ENCODE measurements around the gene GPR39.

Gene GPR39

DNA sequence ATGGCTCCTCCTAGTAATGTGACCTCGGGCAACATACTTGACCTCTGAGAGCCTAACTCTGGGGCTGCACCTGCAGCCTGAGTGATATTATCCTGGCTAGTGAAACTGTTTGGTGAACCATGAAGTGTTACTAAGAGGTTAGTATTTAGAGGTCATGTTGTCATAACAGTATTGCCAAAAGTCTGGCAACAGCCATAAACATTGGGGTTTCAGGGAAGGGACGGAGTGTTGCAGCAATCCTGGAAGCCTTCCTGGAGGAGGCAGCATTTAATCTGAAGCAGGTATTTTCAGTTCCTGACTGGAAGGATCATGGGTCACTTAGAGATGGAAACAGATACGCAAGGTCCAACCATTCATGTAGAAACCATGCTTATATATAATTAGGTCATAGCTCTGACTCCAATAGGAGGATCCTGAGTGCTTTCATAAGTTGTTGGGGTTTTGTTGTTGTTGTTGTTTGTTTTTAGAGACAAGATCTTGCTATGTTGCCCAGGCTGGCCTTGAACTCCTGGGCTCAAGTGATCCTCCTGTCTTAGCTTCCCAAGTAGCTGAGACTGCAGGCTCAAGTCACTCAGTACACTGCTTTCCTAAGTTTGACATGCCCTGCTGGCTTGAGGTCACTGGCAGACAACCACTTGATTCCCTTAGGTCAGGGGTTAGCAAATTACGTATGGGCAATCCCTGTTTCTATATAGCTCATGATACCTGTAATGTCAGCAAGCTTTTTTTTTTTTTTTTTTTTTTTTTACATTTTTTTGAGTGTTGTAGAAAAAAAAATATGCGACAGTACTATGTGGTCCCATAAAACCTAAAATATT is 21.5 kb downstream of the GPR39 start:
- TF ChIP-seq, protein P1, sequence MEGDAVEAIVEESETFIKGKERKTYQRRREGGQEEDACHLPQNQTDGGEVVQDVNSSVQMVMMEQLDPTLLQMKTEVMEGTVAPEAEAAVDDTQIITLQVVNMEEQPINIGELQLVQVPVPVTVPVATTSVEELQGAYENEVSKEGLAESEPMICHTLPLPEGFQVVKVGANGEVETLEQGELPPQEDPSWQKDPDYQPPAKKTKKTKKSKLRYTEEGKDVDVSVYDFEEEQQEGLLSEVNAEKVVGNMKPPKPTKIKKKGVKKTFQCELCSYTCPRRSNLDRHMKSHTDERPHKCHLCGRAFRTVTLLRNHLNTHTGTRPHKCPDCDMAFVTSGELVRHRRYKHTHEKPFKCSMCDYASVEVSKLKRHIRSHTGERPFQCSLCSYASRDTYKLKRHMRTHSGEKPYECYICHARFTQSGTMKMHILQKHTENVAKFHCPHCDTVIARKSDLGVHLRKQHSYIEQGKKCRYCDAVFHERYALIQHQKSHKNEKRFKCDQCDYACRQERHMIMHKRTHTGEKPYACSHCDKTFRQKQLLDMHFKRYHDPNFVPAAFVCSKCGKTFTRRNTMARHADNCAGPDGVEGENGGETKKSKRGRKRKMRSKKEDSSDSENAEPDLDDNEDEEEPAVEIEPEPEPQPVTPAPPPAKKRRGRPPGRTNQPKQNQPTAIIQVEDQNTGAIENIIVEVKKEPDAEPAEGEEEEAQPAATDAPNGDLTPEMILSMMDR (IDR thresholded peaks at IDR 0.05): no peak
- no peak for TF ChIP-seq ZFX (IDR thresholded peaks at IDR 0.05; ENCODE audit: borderline replicate concordance)
- H3K27ac ChIP-seq: no peak overlapping the region

DNA sequence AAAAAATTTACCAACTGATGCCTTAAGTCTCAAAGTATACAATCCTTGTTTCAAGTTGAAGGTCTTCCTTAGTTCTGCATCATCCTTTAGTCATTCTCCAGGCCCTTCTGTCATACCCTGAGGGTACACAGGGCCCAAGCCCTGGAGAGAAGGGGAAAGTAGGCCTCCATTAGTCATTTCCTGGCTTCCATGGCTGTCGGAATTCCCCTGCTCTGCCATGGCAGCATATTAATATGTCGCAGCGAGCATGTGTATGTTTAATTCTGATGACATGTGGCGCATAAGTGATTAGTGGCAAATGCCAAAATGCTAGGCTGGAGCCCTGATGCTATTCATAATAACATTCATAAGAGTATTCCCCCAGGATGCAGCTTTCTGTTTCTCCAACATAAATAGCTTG is 22.1 kb downstream of the GPR39 start:
- TF ChIP-seq, protein P1 (IDR thresholded peaks at IDR 0.05): no peak
- no peak for TF ChIP-seq ZFX (IDR thresholded peaks at IDR 0.05; ENCODE audit: borderline replicate concordance)
- no peak overlapping the region for H3K27ac ChIP-seq

DNA sequence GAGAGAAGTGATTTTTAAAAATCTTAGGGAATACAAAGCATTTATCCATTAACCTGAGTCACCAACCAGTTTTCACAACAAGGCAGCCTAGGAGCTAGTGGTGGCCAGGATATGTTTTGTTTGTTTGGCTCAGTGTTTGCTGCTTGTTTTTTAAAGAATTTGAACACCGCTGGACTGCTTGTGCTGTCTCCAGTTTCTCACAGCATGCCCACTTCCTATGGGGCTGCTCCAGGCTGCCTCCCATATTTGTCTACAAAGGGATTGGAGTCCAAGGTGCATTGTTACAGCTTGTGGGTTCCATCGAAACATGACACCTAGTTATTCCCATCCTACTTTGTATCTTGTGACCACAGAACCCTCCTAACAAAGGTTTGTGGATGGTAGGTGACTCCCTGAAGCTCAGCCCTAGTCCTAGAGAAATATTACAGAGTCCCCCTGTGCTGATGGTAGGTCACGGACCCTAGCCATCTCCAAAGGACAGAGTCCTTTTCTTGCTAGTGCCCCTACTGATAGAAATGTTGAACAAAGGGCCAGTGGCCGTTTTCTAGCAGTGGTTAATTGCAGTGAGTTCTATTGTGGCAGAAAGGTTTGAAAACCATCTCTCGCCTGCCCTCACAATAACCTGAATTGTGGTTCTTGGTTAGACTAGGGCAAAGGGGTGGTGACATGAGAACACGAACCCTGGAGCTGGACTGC is 23.2 kb downstream of the GPR39 start:
- H3K27ac ChIP-seq: no peak overlapping the region
- TF ChIP-seq ZFX (IDR thresholded peaks at IDR 0.05; ENCODE audit: borderline replicate concordance): no peak

DNA sequence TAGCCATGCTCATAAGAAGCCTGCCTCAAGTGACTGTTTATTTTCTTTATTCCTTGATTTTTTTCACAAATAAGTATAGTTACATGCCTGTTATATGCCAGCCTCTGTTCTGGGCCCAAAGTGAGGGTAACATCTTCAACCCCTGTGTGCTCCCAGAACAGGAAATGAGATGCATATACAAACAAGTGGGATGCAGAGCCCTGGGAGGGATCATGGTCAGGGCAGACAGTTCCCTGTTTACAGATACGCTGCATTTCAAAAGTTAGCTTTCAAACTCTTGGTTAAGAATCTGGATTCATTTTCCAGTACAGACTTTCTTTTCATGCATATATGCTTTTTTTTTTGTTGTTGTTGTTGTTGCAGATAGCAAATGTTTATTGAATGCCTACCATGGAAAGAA is 24.4 kb downstream of the GPR39 start:
- no peak for TF ChIP-seq ZFX (IDR thresholded peaks at IDR 0.05; ENCODE audit: borderline replicate concordance)
- TF ChIP-seq, protein P1 (IDR thresholded peaks at IDR 0.05): no peak

DNA sequence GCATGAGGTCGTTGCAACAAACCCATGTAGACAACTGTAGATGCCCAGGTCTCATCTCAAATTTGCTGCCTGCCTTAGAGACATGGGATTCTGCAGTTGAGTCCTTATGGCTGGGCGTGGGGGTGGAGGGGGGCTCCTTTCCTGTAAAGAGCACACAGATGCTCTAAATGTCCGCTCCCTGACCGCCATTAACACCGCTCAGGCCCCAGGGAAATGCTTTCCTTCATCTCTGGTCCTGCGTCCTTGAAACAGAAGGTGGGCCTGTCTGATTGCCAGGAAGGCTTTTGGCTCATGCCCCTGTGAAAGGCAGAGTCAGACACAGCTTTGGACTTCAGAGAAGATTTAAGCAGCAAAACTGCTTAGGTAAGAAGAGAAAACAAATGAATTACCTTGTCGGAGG is 25.7 kb downstream of the GPR39 start:
- TF ChIP-seq, protein P1 (IDR thresholded peaks at IDR 0.05): no peak
- H3K27ac ChIP-seq: no peak overlapping the region

More for the DNA sequence above, 24.4 kb downstream of the GPR39 start:
- no peak overlapping the region for H3K27ac ChIP-seq

DNA sequence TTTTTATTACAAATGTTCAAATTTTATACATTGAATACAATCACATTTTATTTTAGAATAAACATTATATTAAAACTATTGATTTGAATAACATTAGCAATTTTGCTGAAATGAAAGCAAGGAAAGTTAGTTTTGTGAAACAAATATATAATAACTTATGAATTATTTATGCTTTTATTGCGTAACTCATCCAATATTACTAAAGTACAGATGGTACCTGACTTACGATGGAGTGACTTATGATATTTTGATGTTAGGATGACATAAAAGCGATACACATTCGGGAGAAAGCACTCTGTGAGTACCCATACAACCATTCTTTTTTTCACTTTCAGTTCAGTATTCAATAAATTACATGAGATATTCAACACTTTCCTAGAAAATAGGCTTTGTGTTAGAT is 26.5 kb downstream of the GPR39 start:
- TF ChIP-seq, protein P1 (IDR thresholded peaks at IDR 0.05): no peak
- TF ChIP-seq ZFX (IDR thresholded peaks at IDR 0.05; ENCODE audit: borderline replicate concordance): no peak
- H3K27ac ChIP-seq: no peak overlapping the region

DNA sequence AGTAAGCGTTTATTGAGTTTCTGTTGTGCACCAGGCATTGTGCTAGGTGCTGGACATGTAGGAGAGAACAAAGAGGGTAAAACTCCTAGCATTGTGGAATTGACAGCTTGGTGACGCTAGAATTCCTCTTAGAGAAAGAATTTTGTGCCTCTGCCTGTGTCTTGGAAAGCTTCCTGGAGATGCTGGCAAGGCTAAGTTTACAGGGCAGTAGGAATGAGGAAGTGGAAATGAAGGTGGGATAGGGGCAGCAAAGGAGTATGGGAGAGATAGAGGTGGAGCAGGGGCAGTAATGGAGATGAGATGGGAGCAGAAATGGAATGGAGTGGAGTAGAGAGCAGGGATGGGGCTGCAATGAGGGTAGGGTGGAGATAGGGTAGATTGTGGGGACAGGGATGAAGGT is 29.8 kb downstream of the GPR39 start:
- no peak for TF ChIP-seq ZFX (IDR thresholded peaks at IDR 0.05; ENCODE audit: borderline replicate concordance)
- TF ChIP-seq, protein P1 (IDR thresholded peaks at IDR 0.05): no peak
- no peak overlapping the region for H3K27ac ChIP-seq

All from 22Rv1 (cell line).